PC-9 (cell line): Measurements from ENCODE around the gene CTPS2. TPM values are rescaled to one million over a fixed set of nuclear protein-coding genes. Genes with fewer than 3 reads are reported as not detected.

Source experiments
- BruUV-seq: library from RNA; stranded (reverse); fragments of 400-500 nt; replicated peaks from 2 replicates; lab custom pipeline; 2021; lab: Mats Ljungman, UMichigan
- CTCF ChIA-PET: fragments of 300-600 bp; sonication (Branson Sonifier 250); formaldehyde crosslinking; loops from one replicate; lab custom pipeline; 2022; ENCODE audit warnings: antibody characterized with exemption; lab: Charles Lee
- POLR2A ChIA-PET: fragments of 300-600 bp; sonication (Branson Sonifier 250); formaldehyde crosslinking; loops from one replicate; lab custom pipeline; 2022; ENCODE audit warnings: antibody characterized with exemption; ENCODE audit not compliant: unreplicated experiment; lab: Charles Lee
- DNase-seq, 2 experiments: peaks; one replicate each; pipeline versions ENCODE4 v3.0.0 to v3.0.0-alpha.2; 2015 to 2022; ENCODE audit warnings: mixed read lengths in 1 of 2
- H2AFZ ChIP-seq: fragments of 200-600 bp; sonication (generic); 2 replicates; pipeline ENCODE4 v1.8.1; 2017; ENCODE audit warnings: antibody characterized with exemption
- H3F3A ChIP-seq: fragments of 200-600 bp; sonication (generic); 2 replicates; pipeline ENCODE4 v1.8.1; 2017; ENCODE audit warnings: antibody characterized with exemption, mild to moderate bottlenecking, low read depth; ENCODE audit not compliant: insufficient read depth
- H3K27ac ChIP-seq: fragments of 200-600 bp; sonication (generic); 2 replicates; pipeline ENCODE4 v1.6.1; 2016; ENCODE audit warnings: mixed run types
- H3K27me3 ChIP-seq: fragments of 200-600 bp; sonication (generic); 2 replicates; pipeline ENCODE4 v1.6.1; 2016; ENCODE audit warnings: low read depth, mixed run types; ENCODE audit not compliant: insufficient read depth
- H3K36me3 ChIP-seq: fragments of 200-600 bp; sonication (generic); 2 replicates; pipeline ENCODE4 v1.6.1; 2016; ENCODE audit warnings: low read depth, mixed run types
- H3K4me1 ChIP-seq: fragments of 200-600 bp; sonication (generic); replicated peaks from 2 replicates; pipeline ENCODE4 v1.6.1; 2016; ENCODE audit warnings: mixed run types; ENCODE audit not compliant: insufficient read depth
- H3K4me2 ChIP-seq: fragments of 200-600 bp; sonication (generic); 2 replicates; pipeline ENCODE4 v1.6.1; 2017; ENCODE audit warnings: mixed run types
- H3K4me3 ChIP-seq: fragments of 200-600 bp; sonication (generic); 2 replicates; pipeline ENCODE4 v1.6.1; 2016; ENCODE audit warnings: mixed run types
- H3K79me2 ChIP-seq: fragments of 200-600 bp; sonication (generic); 2 replicates; pipeline ENCODE4 v1.6.1; 2017; ENCODE audit warnings: low read depth, mixed run types
- H3K9me2 ChIP-seq: fragments of 200-600 bp; sonication (generic); 2 replicates; pipeline ENCODE4 v1.8.1; 2017; ENCODE audit warnings: mild to moderate bottlenecking; ENCODE audit not compliant: insufficient read depth
- H3K9me3 ChIP-seq: fragments of 200-600 bp; sonication (generic); 2 replicates; pipeline ENCODE4 v1.8.1; 2016; ENCODE audit warnings: low read depth; ENCODE audit not compliant: insufficient read depth
- H4K20me1 ChIP-seq: fragments of 200-600 bp; sonication (generic); 2 replicates; pipeline ENCODE4 v1.8.1; 2017; ENCODE audit not compliant: insufficient read depth
- EZH2 ChIP-seq: fragments of 200-600 bp; sonication (generic); IDR thresholded peaks from 2 replicates; pipeline ENCODE4 v1.8.0; 2017; ENCODE audit warnings: antibody characterized with exemption, low read depth
- intact Hi-C: fragments of 100-400 bp; cut with micrococcal nuclease; formaldehyde crosslinking; loops from one replicate; pipeline ENCODE4 v1.10.0; 2022; ENCODE audit not compliant: unreplicated experiment
- total RNA-seq: library from RNA; stranded (reverse); gene quantifications from 2 replicates; pipeline ENCODE4 v1.2.3, GENCODE V29; 2021
- TF ChIP-seq, protein P1 (sequence below): fragments of 200-600 bp; sonication (generic); conservative IDR thresholded peaks from 2 replicates; pipeline ENCODE4 v1.6.1; 2017; ENCODE audit warnings: mixed run types, antibody characterized with exemption, mild to moderate bottlenecking, moderate library complexity

Gene CTPS2
- total RNA-seq, 1 experiment from 2014 or later, result 15.8 TPM

- Histone ChIP-seq H3K9me3 (no peaks in the 10 kb centered on the region), H3K79me2 (no peaks in the 10 kb centered on the region), H3K4me1 (no peaks in the 10 kb centered on the region), H3K4me2 (no peak overlapping the region), H3K27me3 (no peaks in the 10 kb centered on the region), H3K4me3 (no peak overlapping the region), H3F3A (no peaks in the 10 kb centered on the region), H2AFZ (no peak overlapping the region), H3K36me3 (peaks cover 6% of the 10 kb centered on the region; the same call in 1 of the 2 replicates), H4K20me1 (no peaks in the 10 kb centered on the region), H3K27ac (no peak overlapping the region), H3K9me2 (no peaks in the 10 kb centered on the region)
- POLR2A ChIA-PET, result no interaction called here
- TF ChIP-seq EZH2, result no peak
- TF ChIP-seq, protein P1, sequence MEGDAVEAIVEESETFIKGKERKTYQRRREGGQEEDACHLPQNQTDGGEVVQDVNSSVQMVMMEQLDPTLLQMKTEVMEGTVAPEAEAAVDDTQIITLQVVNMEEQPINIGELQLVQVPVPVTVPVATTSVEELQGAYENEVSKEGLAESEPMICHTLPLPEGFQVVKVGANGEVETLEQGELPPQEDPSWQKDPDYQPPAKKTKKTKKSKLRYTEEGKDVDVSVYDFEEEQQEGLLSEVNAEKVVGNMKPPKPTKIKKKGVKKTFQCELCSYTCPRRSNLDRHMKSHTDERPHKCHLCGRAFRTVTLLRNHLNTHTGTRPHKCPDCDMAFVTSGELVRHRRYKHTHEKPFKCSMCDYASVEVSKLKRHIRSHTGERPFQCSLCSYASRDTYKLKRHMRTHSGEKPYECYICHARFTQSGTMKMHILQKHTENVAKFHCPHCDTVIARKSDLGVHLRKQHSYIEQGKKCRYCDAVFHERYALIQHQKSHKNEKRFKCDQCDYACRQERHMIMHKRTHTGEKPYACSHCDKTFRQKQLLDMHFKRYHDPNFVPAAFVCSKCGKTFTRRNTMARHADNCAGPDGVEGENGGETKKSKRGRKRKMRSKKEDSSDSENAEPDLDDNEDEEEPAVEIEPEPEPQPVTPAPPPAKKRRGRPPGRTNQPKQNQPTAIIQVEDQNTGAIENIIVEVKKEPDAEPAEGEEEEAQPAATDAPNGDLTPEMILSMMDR, result no peak
- intact Hi-C loops, result no loop called here
- CTCF ChIA-PET, result no interaction called here
- DNase-seq, result no peak
- no TSS peak for BruUV-seq
Measured at GRCh38 chrX:16754019-16754418, 41.5 kb upstream of the CTPS2 start.

DNA sequence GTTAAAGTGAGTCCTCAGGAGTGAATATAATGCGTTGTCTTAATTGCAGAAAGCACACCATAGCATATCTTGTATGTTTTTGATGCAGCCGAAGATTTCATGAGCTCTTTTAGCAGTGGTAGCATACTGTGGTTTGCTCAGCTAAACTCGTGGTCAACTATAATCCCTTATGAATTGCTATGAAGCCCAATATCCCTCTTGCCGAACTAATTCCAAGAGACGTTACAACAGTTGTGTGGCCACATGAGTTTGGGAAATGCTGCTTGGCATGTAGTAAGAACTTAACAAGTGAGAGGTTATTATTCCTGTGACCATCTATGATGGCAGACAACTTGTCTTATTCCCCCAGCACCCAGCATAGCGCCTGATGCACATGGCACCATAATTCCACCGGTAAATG lies 37.7 kb upstream of the CTPS2 start:
- no peak for DNase-seq
- Histone ChIP-seq H2AFZ (no peak overlapping the region), H3F3A (no peaks in the 10 kb centered on the region), H3K4me2 (no peak overlapping the region), H3K79me2 (no peaks in the 10 kb centered on the region), H4K20me1 (no peaks in the 10 kb centered on the region), H3K9me2 (no peaks in the 10 kb centered on the region), H3K27me3 (no peaks in the 10 kb centered on the region), H3K36me3 (no peaks in the 10 kb centered on the region), H3K27ac (no peak overlapping the region), H3K9me3 (no peaks in the 10 kb centered on the region), H3K4me1 (no peaks in the 10 kb centered on the region), H3K4me3 (no peak overlapping the region)
- ChIA-PET CTCF (no interaction called here), POLR2A (no interaction called here)
- no TSS peak for BruUV-seq
- no peak for TF ChIP-seq EZH2
- intact Hi-C loops, result no loop called here

- DNase-seq, result no peak
- CTCF ChIA-PET, result no interaction called here
- intact Hi-C loops, result no loop called here
- no peaks in the 10 kb centered on the region for H3K9me3 ChIP-seq
- POLR2A ChIA-PET, result no interaction called here
- no peak for TF ChIP-seq EZH2
- TF ChIP-seq, protein P1, result no peak
- no peaks in the 10 kb centered on the region for H3K9me2 ChIP-seq
- no peak overlapping the region for H3K4me2 ChIP-seq
- no peaks in the 10 kb centered on the region for H3K4me1 ChIP-seq
- no TSS peak for BruUV-seq
- no peaks in the 10 kb centered on the region for H3F3A ChIP-seq
- H2AFZ ChIP-seq, result no peak overlapping the region
- H3K27ac ChIP-seq, result no peak overlapping the region
- no peaks in the 10 kb centered on the region for H4K20me1 ChIP-seq
- H3K79me2 ChIP-seq, result no peaks in the 10 kb centered on the region
- no peaks in the 10 kb centered on the region for H3K36me3 ChIP-seq
- no peaks in the 10 kb centered on the region for H3K27me3 ChIP-seq
- no peak overlapping the region for H3K4me3 ChIP-seq
Measured at GRCh38 chrX:16748425-16748824, 36.0 kb upstream of the CTPS2 start.

DNA sequence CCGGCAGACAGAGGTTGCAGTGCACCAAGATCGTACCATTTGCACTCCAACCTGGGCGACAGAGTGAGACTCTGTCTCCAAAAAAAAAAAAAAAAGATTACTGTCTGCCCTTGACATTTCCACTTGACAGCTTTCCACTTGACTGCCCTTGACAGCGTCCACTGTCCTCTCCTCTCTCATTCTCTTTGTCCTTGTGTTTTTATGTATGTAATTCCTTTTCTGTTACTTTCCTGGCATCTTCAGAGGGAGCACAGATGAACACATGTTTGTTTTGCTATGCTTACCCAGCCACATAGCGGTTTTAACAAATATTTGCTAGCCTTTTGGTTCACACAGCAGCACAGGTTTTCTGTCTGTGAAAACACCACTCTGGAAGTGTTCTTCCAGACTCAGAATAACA lies 33.2 kb upstream of the CTPS2 start:
- Histone ChIP-seq H3K9me2 (no peaks in the 10 kb centered on the region), H3K36me3 (no peaks in the 10 kb centered on the region), H3K4me2 (no peak overlapping the region), H3K27me3 (no peaks in the 10 kb centered on the region), H4K20me1 (no peaks in the 10 kb centered on the region), H2AFZ (no peak overlapping the region), H3K4me1 (0 out of 2 replicates have a peak, but pooled peaks cover under 1% of the 10 kb centered on the region), H3F3A (no peaks in the 10 kb centered on the region), H3K79me2 (no peaks in the 10 kb centered on the region), H3K27ac (no peak overlapping the region), H3K4me3 (no peak overlapping the region), H3K9me3 (no peaks in the 10 kb centered on the region)
- intact Hi-C loops, result no loop called here
- CTCF ChIA-PET, result no interaction called here
- POLR2A ChIA-PET, result no interaction called here
- no peak for DNase-seq
- no peak for TF ChIP-seq EZH2
- TF ChIP-seq, protein P1, result no peak
- BruUV-seq, result no TSS peak
